NOMO-1 treated with dmso at 0.1 percent for 144 hours (cell line): Measurements from ENCODE around the gene EDNRA.
"Not testable (repeated sequence)": the region's sequence is repeated elsewhere in the genome, so short reads cannot be mapped to it uniquely, and the experiment has no call there.

ENCODE experiments used
- DNase-seq: peaks from one replicate; lab custom pipeline; 2025; ENCODE audit not compliant: unreplicated experiment; lab: John Stamatoyannopoulos, UW

Gene EDNRA

GRCh38 chr4:147480891-147481576 is at the start of gene EDNRA:
TSS of gene EDNRA (plus strand) at chr4:147481097. CDS start at chr4:147485682, 4,585 bp downstream.
- DNase-seq: no peak

GRCh38 chr4:147434370-147434769 is 46.5 kb upstream of the EDNRA start:
- not testable (repeated sequence) for DNase-seq

- no peak for DNase-seq
These were observed 40.5 kb upstream of the EDNRA start for GRCh38 chr4:147440442-147440841.

DNA sequence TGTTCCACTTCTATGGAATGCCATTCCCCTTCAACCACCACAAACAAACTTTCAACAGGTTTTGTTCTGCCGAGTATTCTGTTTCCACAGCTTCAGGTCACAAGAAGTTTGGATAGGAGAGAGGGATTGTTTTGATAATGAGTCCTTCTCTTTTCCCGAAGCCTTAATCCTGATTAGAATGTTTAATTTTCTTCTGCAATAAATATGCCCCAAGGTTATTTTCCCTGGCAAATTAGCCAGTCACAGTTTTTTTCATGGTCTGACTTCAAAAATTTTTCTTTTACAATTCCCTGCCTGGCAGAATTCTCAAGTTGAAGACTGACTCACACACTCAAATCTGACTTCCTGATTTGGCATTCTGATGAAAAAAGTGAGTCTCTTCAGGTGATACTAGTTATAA is 33.1 kb upstream of the EDNRA start:
- no peak for DNase-seq

DNA sequence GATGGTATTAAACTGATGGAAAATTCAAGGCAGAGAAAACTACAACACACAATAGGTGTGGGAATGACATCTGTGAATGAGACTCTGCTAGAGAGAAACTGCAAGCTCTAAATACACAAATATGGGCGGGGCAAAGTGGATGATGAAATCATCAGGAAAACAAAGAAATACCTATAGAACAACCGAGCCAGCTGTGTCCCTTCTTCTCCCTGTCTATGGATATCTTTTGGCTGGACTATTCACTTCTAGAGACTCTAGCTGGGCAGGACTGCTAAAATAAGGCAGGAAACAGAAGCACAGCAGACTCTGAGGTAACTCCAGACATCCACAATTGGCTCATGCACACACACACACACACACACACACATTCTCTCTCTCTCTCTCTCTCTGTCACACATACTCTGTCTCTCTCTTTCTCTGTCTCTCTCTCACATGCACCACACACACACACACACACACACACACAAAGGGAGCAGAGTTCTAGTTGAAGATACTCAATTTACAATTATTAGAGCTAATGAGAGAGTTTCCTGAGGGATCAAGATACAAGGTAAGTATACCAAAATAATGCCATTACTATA is 27.2 kb upstream of the EDNRA start:
- no peak for DNase-seq

DNA sequence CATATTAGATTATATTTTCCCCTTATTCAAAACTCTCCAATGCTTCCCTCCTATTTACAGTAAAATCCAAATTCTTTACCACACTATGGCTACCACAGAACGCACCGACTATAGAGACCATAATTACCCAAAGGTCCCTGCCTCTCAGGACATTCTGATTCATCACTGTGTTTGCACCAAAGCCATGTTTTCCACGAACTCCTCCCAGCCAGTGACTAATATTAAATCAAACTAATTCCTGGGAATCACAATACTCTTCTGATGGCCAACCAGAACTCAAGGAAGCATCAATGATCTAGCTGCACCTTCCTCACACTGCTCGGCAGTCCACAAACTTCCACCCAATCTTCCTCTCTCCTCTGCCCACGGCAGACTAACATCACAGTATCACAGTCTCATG is 24.2 kb upstream of the EDNRA start:
- DNase-seq: no peak

DNA sequence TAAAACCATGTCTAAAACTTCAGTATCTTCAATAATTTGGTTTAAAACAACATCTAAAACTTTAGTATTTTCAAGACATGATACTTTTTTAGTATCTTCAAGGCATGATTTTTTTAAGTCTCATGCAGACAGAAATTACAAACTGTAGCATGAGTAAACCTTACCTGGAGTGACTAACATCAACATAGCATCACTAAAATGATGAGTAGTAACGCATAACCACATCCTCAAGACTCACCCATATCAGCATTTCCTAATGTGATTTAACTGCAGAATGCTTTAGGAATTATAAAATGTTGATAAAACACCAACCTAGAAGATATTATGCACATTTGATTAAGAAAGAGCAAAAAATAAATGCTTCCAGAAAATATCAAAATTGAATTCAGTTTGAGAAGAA is 19.7 kb upstream of the EDNRA start:
- DNase-seq: no peak

DNA sequence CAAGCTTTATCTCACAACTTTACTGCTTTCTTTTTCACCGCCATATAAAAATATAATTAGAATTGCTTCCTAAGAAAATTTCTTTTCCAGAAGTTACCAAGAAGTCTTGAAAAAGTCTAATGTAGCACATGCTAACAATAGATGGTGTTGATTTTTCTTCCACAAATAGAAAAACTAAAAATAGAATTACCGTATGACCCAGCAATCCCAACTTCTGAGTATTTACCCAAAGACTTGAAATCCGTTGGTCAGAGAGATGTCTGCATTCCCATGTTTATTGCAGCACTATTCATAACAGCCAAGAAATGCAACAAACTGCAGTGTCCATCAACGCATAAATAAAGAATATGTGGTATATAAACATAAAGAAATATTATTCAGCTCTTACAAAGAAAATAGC is 17.8 kb upstream of the EDNRA start:
- DNase-seq: no peak

DNA sequence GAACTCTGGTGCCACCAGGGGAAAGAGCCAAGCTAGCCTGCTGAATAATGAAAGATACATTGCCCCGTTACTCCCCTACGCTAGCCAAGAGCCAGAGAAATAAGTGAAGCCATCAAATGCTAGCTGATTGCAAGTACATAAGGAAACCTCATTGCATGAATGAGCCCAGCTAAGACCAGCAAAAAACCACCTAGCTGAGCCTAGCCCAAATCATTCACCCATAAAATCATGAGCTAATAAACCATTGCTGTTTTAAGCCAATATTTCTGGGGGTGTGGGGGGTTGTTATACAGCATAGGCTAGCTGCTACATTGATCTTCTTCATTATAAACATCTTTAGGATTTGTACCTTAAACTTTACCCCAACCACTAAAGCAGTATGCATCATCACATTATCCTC is 15.4 kb upstream of the EDNRA start:
- no peak for DNase-seq

- no peak for DNase-seq
These were observed 3.5 kb upstream of the EDNRA start for GRCh38 chr4:147477439-147477838.

- DNase-seq: no peak
These were observed 1.5 kb upstream of the EDNRA start for GRCh38 chr4:147479376-147479775.

- no peak for DNase-seq
These were observed 1.1 kb upstream of the EDNRA start for GRCh38 chr4:147479786-147480185.

GRCh38 chr4:147480502-147480890 is 401 bp upstream of the EDNRA start:
- DNase-seq: no peak

- DNase-seq: no peak
These were observed 746 bp downstream of the EDNRA start for GRCh38 chr4:147481577-147482109.

GRCh38 chr4:147482281-147482680 is 1.4 kb downstream of the EDNRA start:
- DNase-seq: no peak

DNA sequence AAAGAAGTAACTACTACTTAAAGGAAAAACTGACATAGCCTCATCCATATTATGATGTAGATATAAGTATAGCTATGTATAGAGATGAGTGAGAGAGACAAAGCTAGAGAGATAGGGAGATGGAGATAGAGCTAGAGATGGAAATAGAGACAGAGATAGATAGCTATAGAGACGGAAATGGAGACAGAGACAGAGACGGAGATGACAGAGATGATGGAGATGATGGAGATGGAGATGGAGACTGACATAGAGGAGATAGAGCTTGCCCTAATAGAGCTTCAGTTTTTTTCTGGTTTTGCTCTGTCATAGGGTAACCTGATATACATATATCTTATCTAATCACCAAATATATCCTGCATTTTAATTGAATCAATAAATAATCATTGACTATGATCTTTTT is 4.3 kb downstream of the EDNRA start:
- DNase-seq: no peak

DNA sequence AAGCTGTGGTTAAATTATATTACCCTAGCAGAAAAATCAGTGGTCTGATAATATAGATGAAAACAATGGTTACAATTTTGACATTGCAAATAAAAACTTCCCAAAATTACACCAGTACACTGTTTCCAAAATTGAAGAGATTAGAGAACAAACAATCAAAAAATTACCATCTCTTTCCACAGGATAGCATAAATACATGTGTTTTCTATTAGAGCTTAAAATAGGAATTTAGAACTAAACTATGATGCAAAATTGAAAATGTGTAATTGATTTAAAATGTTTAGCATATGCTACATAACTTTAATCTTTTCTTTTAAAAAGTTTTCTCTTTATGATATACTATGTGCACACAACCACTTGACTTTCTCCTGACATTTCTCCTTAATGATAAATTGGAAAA is 6.7 kb downstream of the EDNRA start:
- no peak for DNase-seq

GRCh38 chr4:147488556-147488955 is 7.7 kb downstream of the EDNRA start:
- DNase-seq: no peak

DNA sequence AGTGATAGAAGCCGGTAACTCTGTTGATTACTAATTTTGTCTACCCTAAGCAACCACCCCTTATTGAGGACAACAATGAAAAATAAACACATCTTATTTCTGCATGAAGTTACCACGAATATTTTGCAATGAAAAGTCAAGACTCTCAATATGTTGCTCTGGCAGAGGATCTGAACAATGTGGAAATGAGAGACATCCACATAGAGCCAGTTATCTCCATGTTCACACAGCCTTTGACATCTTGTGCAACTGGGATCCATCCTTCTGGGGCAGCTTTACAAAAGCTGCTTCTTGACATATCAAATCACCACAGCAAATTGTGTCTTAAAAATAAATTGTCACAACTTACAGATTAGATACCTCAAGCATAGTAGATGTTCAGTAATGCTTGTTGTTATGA is 10.2 kb downstream of the EDNRA start:
- no peak for DNase-seq

- DNase-seq: no peak
These were observed 11.4 kb downstream of the EDNRA start for GRCh38 chr4:147492306-147492705.

DNA sequence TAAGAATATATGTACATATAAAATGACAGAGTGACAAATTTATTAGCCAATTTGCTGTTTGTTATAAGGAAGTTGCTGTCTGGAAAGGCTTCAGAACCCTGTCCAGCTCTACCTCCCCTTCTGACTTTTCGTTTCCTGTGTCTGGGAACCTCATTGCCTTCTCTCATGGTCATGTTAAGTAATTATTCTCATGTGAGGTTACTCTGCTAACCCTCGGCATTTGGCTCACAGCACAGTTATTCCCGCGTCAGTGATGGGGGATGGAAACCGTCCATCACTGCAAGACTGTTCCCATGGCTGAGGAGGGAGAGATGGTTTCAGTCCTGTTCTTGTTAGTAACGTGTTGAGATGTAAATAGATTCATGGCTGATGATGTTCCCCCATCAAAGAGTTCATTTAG is 11.9 kb downstream of the EDNRA start:
- DNase-seq: no peak

DNA sequence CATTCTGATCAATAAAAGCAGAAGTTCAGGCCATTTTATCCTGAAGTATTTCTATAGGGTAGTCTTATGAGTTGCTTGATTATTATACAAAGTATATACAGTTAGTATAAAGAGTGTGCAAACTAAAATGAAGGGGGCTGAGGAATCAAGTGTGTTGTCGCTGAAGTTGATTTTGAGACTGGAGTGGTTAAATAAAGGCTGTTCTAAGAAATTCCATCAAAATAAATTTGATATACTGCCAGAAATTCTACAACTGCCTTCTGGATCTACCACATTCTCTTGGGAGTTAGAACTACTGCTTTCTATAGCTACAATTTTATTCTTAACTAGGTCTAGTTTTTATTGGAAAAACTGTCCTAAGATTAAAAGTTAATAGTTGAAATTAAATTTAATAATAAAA is 12.4 kb downstream of the EDNRA start:
- DNase-seq: no peak

DNA sequence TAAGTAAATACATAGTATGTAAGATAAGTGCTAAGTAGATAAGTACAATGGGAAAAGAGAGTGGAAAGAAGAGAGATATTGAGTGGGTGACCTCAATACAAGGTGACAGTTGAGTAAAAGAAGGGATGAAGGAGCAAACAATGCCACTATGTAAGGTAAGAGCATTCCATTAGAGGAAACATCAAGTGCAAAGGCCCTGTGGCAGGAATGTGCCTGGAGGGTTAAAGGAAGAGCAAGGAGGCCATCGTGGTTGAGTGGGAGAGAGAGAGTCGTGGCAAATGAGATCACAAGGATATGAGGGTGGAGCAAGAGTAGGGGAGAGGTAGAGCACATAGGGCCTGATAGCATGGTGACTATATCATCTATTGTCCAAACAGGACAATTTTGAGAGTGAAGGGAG is 13.4 kb downstream of the EDNRA start:
- no peak for DNase-seq
